Naive thymus-derived CD8-positive, alpha-beta T cell (primary cell): ENCODE results near the gene ZNF488. TPM values are rescaled to one million over a fixed set of nuclear protein-coding genes. Genes with fewer than 3 reads are reported as not detected.

Experiments
- ATAC-seq, 2 donors: fragments of 150-1000 bp; cut with Tn5 transposase in 1 of 2; sonication (Bioruptor Pico), chemical (Tn5 transposase) in 1 of 2; 1 replicate in 1 of 2; 2 replicates in 1 of 2; pipeline ENCODE4 v1.10.0; 2021; ENCODE audit warnings: mild to moderate bottlenecking in 2 of 2, moderate library complexity in 2 of 2
- POLR2A ChIA-PET: fragments of 350-600 bp; sonication (Branson Sonifier 250); formaldehyde crosslinking; loops from one replicate; lab custom pipeline; 2021; ENCODE audit warnings: antibody characterized with exemption; lab: Charles Lee
- DNase-seq, 10 donors: peaks; one replicate each; pipeline versions ENCODE4 v3.0.0 to v3.0.0-alpha.2; 2020 to 2022
- H3K27ac Mint-ChIP-seq, 10 donors: one replicate each; pipeline ENCODE4 v1.8.0; 2020 to 2022; ENCODE audit warnings: mild to moderate bottlenecking in 10 of 10, mixed read lengths in 10 of 10, moderate library complexity in 4 of 10, inconsistent platforms in 1 of 10
- H3K27me3 Mint-ChIP-seq, 5 donors: one replicate each; pipeline ENCODE4 v1.8.0; 2021 to 2022; ENCODE audit warnings: mixed read lengths in 5 of 5
- H3K36me3 Mint-ChIP-seq, 3 donors: one replicate each; pipeline ENCODE4 v1.8.0; 2020 to 2022; ENCODE audit warnings: mixed read lengths in 3 of 3, mild to moderate bottlenecking in 2 of 3, inconsistent platforms in 1 of 3
- H3K4me1 Mint-ChIP-seq, 4 donors: one replicate each; pipeline ENCODE4 v1.8.0; 2021 to 2022; ENCODE audit warnings: mixed read lengths in 4 of 4
- H3K4me3 Mint-ChIP-seq, 10 donors: one replicate each; pipeline ENCODE4 v1.8.0; 2020 to 2022; ENCODE audit warnings: mild to moderate bottlenecking in 10 of 10, mixed read lengths in 10 of 10, moderate library complexity in 6 of 10, inconsistent platforms in 1 of 10
- H3K9me3 Mint-ChIP-seq, 9 donors: one replicate each; pipeline ENCODE4 v1.8.0; 2020 to 2022; ENCODE audit warnings: mixed read lengths in 9 of 9, mild to moderate bottlenecking in 3 of 9, inconsistent platforms in 1 of 9, moderate library complexity in 1 of 9
- polyA plus RNA-seq, 3 donors: library from polyadenylated mRNA; unstranded; fragments of 300-500 nt; fragmentation: Illumina TruSeq; gene quantifications; one replicate each; pipeline ENCODE4 v1.2.3, GENCODE V29; 2021
- total RNA-seq, 8 experiments: library from RNA in 2 of 8; stranded (reverse) in 2 of 8; gene quantifications; one replicate each; pipeline ENCODE4 v1.2.3 and lab custom pipeline; 2021 to 2026

Gene ZNF488
- total and polyA plus RNA-seq, 5 experiments from 2014 or later: not detected

GRCh38 chr10:47332371-47332770 lies 51.7 kb downstream of the ZNF488 start:
- H3K27ac Mint-ChIP-seq: no peak overlapping the region
- peaks cover 0 to 9% (median 4%) of the 10 kb centered on the region in 5 donors for H3K27me3 Mint-ChIP-seq
- no peak for DNase-seq
- peaks cover 0 to 9% (median 0%) of the 10 kb centered on the region in 9 donors for H3K9me3 Mint-ChIP-seq
- POLR2A ChIA-PET: no interaction called here
- peaks cover 0 to 12% (median 6%) of the 10 kb centered on the region in 4 donors for H3K4me1 Mint-ChIP-seq
- H3K4me3 Mint-ChIP-seq: no peak overlapping the region
- ATAC-seq: no peak
- H3K36me3 Mint-ChIP-seq: no peaks in the 10 kb centered on the region

- H3K36me3 Mint-ChIP-seq: no peaks in the 10 kb centered on the region
- H3K4me1 Mint-ChIP-seq: peaks cover 0 to 12% (median 6%) of the 10 kb centered on the region in 4 donors
- no peak overlapping the region for H3K27ac Mint-ChIP-seq
- POLR2A ChIA-PET: no interaction called here
- H3K27me3 Mint-ChIP-seq: peaks cover 0 to 9% (median 4%) of the 10 kb centered on the region in 5 donors
- DNase-seq (no peak), ATAC-seq (no peak)
- H3K9me3 Mint-ChIP-seq: peaks cover 0 to 9% (median 0%) of the 10 kb centered on the region in 9 donors
- H3K4me3 Mint-ChIP-seq: no peak overlapping the region
Observed at GRCh38 chr10:47331954-47332353, 52.1 kb downstream of the ZNF488 start.

GRCh38 chr10:47331491-47331890 lies 52.6 kb downstream of the ZNF488 start:
- Mint-ChIP-seq H3K36me3 (no peaks in the 10 kb centered on the region), H3K4me1 (peaks cover 0 to 12% (median 6%) of the 10 kb centered on the region in 4 donors), H3K4me3 (no peak overlapping the region), H3K27ac (no peak overlapping the region), H3K9me3 (peaks cover 0 to 9% (median 0%) of the 10 kb centered on the region in 9 donors), H3K27me3 (peaks cover 0 to 8% (median 4%) of the 10 kb centered on the region in 5 donors)
- POLR2A ChIA-PET: no interaction called here
- DNase-seq (no peak), ATAC-seq (no peak)

GRCh38 chr10:47330804-47331203 lies 53.3 kb downstream of the ZNF488 start:
- ATAC-seq (no peak), DNase-seq (no peak)
- H3K4me1 Mint-ChIP-seq: peaks cover 0 to 12% (median 6%) of the 10 kb centered on the region in 4 donors
- peaks cover 0 to 9% (median 0%) of the 10 kb centered on the region in 9 donors for H3K9me3 Mint-ChIP-seq
- POLR2A ChIA-PET: no interaction called here
- no peak overlapping the region for H3K27ac Mint-ChIP-seq
- no peaks in the 10 kb centered on the region for H3K36me3 Mint-ChIP-seq
- no peak overlapping the region for H3K4me3 Mint-ChIP-seq
- H3K27me3 Mint-ChIP-seq: peaks cover 0 to 8% (median 0%) of the 10 kb centered on the region in 5 donors

DNA sequence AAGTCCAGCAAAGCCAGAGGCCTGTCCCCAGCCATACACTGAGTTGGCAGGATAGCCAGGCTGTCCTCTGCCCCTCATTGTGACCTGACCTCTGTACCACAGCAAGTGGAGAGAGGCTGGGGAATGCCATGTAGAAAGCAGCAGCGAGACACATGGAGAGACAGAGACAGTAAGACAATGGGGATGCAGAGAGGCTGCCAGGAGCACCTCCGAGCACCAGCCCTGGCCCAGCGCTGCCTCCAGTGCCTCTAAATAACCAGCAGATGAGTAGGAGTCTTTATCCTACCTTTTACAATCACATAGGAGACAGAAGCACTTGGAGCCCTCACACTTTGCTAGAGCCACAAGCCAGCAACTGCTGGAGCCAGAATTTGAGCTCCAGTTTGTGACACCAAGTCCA lies 53.7 kb downstream of the ZNF488 start:
- DNase-seq (no peak), ATAC-seq (no peak)
- Mint-ChIP-seq H3K36me3 (no peaks in the 10 kb centered on the region), H3K27me3 (peaks cover 0 to 8% (median 0%) of the 10 kb centered on the region in 5 donors), H3K4me3 (no peak overlapping the region), H3K27ac (peak overlapping the region in 1 of 10 donors; percentile 55), H3K4me1 (peaks cover 0 to 12% (median 6%) of the 10 kb centered on the region in 4 donors), H3K9me3 (peaks cover 0 to 9% (median 0%) of the 10 kb centered on the region in 9 donors)
- POLR2A ChIA-PET: no interaction called here

DNA sequence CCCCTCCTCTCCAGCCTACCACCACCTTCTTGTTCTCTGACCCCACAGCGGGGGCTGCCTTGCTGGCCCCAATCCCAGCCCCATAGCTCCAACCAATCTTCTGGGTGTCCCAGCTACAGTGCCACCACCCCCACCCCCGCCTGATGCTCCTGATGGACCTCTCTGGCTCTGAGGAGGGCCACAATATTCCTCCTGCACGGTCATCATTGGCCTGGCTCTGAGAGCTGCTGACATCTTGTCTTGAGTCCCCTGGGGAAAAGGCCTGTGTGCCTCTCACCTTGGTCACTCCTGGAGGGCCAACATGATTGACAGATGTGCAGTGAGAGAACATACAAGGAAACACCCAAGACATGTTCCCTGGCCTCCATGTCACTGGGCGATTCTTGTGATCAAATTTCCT lies 54.2 kb downstream of the ZNF488 start:
- peaks cover 0 to 12% (median 6%) of the 10 kb centered on the region in 4 donors for H3K4me1 Mint-ChIP-seq
- no peak for DNase-seq
- peaks cover 0 to 6% (median 0%) of the 10 kb centered on the region in 5 donors for H3K27me3 Mint-ChIP-seq
- ATAC-seq: no peak
- H3K27ac Mint-ChIP-seq: no peak overlapping the region
- no peaks in the 10 kb centered on the region for H3K36me3 Mint-ChIP-seq
- H3K4me3 Mint-ChIP-seq: no peak overlapping the region
- H3K9me3 Mint-ChIP-seq: peaks cover 0 to 9% (median 0%) of the 10 kb centered on the region in 9 donors
- POLR2A ChIA-PET: no interaction called here

DNA sequence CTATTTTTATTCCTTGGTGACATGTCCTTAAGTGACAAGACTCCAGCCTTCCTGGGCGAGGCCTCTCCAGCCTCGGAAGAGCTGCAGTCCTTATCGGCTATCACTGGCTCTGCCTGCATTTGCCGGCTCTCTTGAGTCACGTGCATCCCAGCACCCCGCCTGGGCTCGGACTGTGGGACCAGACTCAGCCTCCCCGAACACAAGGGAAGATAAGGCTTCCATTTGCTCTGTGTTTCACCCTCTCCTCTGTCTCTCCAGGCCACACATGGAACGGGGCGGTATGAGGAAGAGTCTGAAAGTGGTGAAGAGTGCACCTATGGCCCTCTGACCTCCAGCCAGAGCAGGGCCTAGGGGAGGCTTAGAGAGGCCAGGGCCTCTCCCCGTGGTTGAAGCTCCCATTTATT lies 57.2 kb downstream of the ZNF488 start:
- Mint-ChIP-seq H3K4me3 (no peak overlapping the region), H3K9me3 (peaks cover 0 to 9% (median 0%) of the 10 kb centered on the region in 9 donors), H3K27me3 (peaks cover 0 to 17% (median 2%) of the 10 kb centered on the region in 5 donors), H3K36me3 (no peaks in the 10 kb centered on the region), H3K27ac (no peak overlapping the region), H3K4me1 (peaks cover 0 to 13% (median 6%) of the 10 kb centered on the region in 4 donors)
- ATAC-seq (no peak), DNase-seq (no peak)
- POLR2A ChIA-PET: no interaction called here

DNA sequence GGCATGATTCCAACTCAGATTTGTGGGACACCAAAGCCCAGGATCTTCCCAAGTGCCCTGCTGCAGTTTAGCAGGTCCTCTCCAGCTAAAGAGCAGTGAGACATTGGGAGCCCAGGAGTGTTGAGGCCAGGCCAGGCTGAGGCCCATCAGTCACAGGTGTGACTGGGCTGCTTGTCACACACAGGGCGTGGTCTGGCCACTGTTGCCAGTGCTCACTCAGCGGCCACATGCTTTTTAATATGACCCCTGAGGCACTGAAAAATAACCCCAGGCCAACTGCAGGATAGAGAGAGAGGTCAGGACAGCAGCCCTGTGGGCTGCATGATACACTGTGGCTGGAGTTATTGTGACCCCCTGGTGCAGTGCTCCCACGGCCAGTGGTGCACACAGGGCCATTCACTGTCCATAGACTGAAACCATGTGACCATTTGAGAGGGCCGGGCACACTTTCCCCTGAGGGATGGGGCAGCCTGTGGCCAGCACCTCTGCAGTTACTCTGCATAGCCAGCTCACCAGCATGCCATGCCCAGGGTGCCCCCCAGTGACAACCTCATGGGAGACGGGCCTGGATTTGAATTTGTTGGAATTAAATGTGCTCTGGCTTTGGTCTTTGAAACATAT lies 57.7 kb downstream of the ZNF488 start:
- no peak for DNase-seq
- Mint-ChIP-seq H3K36me3 (no peaks in the 10 kb centered on the region), H3K9me3 (peaks cover 0 to 9% (median 0%) of the 10 kb centered on the region in 9 donors), H3K4me3 (no peak overlapping the region), H3K4me1 (peaks cover 0 to 13% (median 6%) of the 10 kb centered on the region in 4 donors), H3K27me3 (peaks cover 0 to 22% (median 2%) of the 10 kb centered on the region in 5 donors), H3K27ac (no peak overlapping the region)
- POLR2A ChIA-PET: no interaction called here
- ATAC-seq: no peak

DNA sequence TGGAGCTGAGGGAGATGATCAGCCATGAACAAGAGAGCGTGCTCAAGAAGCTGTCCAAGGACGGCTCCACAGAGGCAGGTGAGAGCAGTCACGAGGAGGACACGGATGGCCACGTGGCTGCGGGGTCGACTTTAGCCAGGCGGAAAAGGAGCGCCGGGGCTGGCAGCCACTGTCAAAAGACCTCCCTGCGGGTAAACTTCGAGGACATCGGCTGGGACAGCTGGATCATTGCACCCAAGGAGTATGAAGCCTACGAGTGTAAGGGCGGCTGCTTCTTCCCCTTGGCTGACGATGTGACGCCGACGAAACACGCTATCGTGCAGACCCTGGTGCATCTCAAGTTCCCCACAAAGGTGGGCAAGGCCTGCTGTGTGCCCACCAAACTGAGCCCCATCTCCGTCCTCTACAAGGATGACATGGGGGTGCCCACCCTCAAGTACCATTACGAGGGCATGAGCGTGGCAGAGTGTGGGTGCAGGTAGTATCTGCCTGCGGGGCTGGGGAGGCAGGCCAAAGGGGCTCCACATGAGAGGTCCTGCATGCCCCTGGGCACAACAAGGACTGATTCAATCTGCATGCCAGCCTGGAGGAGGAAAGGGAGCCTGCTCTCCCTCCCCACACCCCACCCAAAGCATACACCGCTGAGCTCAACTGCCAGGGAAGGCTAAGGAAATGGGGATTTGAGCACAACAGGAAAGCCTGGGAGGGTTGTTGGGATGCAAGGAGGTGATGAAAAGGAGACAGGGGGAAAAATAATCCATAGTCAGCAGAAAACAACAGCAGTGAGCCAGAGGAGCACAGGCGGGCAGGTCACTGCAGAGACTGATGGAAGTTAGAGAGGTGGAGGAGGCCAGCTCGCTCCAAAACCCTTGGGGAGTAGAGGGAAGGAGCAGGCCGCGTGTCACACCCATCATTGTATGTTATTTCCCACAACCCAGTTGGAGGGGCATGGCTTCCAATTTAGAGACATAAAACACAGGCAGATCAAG lies 58.5 kb downstream of the ZNF488 start:
- DNase-seq (no peak), ATAC-seq (no peak)
- Mint-ChIP-seq H3K9me3 (peaks cover 0 to 9% (median 0%) of the 10 kb centered on the region in 9 donors), H3K36me3 (no peaks in the 10 kb centered on the region), H3K4me3 (no peak overlapping the region), H3K27me3 (peaks cover 0 to 25% (median 5%) of the 10 kb centered on the region in 5 donors), H3K4me1 (peaks cover 0 to 16% (median 6%) of the 10 kb centered on the region in 4 donors), H3K27ac (no peak overlapping the region)
- POLR2A ChIA-PET: no interaction called here

- peaks cover 0 to 16% (median 6%) of the 10 kb centered on the region in 4 donors for H3K4me1 Mint-ChIP-seq
- no peak for ATAC-seq
- POLR2A ChIA-PET: no interaction called here
- H3K27me3 Mint-ChIP-seq: peaks cover 1 to 25% (median 5%) of the 10 kb centered on the region in 5 donors
- no peak for DNase-seq
- H3K9me3 Mint-ChIP-seq: peaks cover 0 to 9% (median 0%) of the 10 kb centered on the region in 9 donors
- no peak overlapping the region for H3K27ac Mint-ChIP-seq
- no peak overlapping the region for H3K4me3 Mint-ChIP-seq
- H3K36me3 Mint-ChIP-seq: no peaks in the 10 kb centered on the region
Observed at GRCh38 chr10:47323636-47324296, 60.3 kb downstream of the ZNF488 start.

DNA sequence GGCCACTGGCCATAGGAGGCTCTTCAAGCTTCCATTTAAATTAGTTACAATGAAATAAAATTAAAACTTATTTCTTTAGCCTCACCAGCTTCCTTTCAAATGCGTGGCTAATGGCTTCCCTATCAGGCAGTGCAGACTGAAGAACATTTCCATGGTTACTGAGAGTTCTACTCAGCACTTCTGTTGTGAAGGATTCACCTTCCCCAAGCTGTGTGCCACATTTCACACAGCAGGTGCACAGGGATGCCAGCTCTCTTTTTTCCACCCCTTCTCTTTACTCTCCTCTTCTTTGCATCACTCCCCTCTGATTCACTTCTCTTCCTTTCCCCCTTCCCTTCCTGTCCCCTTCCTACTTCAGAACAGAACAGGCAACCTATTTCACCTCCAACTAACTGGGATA lies 61.0 kb downstream of the ZNF488 start:
- Mint-ChIP-seq H3K36me3 (no peaks in the 10 kb centered on the region), H3K27ac (no peak overlapping the region), H3K27me3 (peaks cover 2 to 25% (median 6%) of the 10 kb centered on the region in 5 donors), H3K4me3 (no peak overlapping the region), H3K9me3 (peaks cover 0 to 2% (median 0%) of the 10 kb centered on the region in 9 donors), H3K4me1 (peaks cover 0 to 11% (median 4%) of the 10 kb centered on the region in 4 donors)
- no peak for DNase-seq
- ATAC-seq: no peak
- POLR2A ChIA-PET: no interaction called here

DNA sequence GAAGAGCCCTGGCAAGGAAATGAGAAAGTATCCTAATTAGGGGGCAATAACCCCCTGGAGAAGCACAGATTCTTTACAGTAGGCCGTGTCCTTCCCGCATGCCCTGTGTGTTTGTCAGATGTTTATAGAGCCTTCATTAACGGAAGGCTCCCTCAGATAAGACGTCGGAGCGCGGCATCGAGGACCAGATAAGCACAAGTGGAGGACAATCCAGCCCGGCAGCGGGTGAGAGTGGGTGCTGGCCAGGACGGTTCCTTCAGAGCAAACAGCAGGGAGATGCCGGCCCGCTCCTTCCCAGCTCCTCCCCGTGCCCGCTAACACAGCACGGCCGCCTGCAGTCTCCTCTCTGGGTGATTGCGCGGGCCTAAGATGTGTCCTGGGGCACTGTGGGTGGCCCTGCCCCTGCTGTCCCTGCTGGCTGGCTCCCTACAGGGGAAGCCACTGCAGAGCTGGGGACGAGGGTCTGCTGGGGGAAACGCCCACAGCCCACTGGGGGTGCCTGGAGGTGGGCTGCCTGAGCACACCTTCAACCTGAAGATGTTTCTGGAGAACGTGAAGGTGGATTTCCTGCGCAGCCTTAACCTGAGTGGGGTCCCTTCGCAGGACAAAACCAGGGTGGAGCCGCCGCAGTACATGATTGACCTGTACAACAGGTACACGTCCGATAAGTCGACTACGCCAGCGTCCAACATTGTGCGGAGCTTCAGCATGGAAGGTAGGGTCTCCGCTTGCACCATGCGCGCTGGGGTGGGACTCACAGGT lies 61.6 kb downstream of the ZNF488 start, which contains the start of gene GDF2:
Gene GDF2, plus strand, starts transcription at position 155 of the 762 bp plus-strand sequence. Its CDS starts 215 bp downstream, at position 370.
- no peak for ATAC-seq

More for the DNA sequence above, 61.6 kb downstream of the ZNF488 start, which contains the start of gene GDF2:
- Mint-ChIP-seq H3K27me3 (peaks cover 2 to 25% (median 6%) of the 10 kb centered on the region in 5 donors), H3K4me3 (no peak within 1 kb of the TSS), H3K4me1 (peaks cover 0 to 5% (median 0%) of the 10 kb centered on the region in 4 donors), H3K9me3 (no peaks in the 10 kb centered on the region), H3K36me3 (no peaks in the 10 kb centered on the region), H3K27ac (peak within 1 kb of the TSS in 1 of 10 donors; percentile 2)
- DNase-seq: no peak
- POLR2A ChIA-PET: no interaction called here
